Stimulated activated CD8-positive, alpha-beta memory T cell treated with anti-CD3 and anti-CD28 coated beads, Interleukin-2, amount 100 ng/mL, for 1 hour (primary cell): ENCODE measurements around the gene PLEKHA5.
"Not testable (repeated sequence)": the region's sequence is repeated elsewhere in the genome, so short reads cannot be mapped to it uniquely, and the experiment has no call there.

Experiments used
- DNase-seq, 2 donors: peaks; one replicate each; pipeline ENCODE4 v3.0.0-alpha.2; 2020; ENCODE audit warnings: low read depth in 2 of 2

Gene PLEKHA5

DNA sequence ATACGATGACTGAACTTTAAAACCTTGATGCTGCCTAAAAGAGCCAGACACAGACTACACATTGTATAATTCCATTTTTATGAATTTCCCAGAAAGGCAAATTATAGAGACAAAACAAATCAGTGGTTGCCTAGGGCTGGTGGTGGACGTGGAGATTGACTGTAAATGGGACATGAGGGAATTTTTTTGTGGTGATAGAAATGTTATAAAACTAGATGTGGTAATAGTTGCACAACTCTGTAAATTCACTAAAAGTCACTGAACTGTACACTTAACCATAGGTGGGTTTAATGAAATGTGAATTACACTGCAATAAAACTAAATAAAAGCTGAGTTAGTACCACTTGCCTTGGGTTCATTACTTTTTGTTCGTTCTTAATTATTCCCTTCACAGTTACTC is 72.1 kb downstream of the PLEKHA5 start:
- DNase-seq: no peak

DNA sequence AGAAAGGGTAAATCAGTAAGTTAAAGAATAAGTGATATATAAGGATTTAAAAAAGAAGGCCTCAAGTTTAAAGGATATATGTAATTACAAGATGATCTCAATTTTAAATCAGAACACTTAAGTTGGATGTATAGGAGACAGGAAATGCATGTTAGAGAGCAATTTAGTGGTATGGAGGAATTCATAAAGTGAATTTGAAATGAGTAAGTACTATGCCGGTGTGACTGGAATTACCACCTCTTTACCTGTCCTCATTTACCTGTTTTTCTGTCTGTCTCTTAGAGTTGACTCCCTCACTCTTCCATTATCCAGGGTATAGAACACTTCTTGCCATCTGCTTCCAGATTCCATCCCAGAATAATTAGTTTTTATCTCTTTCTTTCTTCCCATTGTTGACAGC is 73.5 kb downstream of the PLEKHA5 start:
- no peak for DNase-seq

DNA sequence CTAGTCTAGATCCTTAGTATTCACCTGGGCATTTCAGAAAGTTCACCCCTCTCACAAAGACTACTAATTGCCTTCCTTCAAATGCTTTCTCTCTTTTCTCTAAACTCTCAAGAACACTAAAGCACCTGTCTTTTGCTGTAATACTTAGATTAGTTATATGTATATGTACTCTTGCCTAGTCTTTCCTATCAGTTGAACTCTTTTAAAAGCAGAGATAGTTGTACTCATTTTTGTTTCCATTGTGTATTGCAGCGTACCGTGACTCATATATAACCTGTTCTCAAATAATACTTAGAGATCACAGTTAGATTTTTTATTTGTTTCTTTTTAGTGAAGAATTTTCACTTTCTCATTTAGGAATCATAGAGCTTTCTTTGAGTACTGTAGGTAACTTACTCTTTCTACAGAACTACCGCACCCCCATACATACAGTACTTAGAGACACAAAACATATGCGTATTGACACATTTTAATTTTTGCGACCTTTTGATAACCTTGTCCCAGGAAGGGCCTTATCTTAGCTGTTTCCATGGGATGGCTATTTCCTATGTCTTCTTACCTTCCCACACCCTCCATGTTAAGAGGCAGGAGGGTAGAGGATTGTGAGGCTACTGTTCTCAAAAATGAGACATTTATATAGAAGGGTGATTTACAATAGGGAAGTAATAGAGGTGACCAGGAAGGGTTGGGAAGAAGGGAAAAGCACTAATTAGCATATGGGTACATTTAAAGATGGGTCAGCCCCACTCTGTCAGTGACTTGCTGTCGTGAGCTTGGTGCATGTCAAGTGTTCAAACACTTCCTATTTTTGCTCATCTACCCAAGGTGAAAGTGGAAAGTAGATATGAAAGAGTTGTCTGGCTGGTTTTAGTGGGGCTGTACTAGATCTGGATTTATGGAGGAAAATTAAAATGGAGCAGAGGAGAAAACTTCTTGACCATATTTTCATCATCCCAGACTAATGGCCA is 74.3 kb downstream of the PLEKHA5 start:
- DNase-seq: no peak

DNA sequence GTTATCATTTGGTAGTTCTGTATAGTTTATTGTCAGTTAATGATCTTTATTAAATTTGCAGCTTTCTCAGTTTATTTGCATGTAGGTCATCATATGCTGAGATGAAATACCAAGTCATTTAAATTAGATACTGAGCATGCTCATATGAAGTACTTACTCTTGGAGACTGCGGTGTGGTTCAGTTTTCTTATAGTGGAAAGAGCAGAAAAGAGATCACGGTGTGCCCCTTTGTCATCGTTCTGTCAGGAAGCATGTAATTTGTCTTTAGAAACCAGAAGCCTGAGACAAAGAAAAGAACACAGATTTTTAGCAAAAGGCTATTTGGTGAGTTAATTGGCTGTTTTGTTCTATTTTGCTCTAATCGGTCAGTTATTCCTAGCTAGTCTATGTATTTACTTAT is 75.6 kb downstream of the PLEKHA5 start:
- DNase-seq: no peak

DNA sequence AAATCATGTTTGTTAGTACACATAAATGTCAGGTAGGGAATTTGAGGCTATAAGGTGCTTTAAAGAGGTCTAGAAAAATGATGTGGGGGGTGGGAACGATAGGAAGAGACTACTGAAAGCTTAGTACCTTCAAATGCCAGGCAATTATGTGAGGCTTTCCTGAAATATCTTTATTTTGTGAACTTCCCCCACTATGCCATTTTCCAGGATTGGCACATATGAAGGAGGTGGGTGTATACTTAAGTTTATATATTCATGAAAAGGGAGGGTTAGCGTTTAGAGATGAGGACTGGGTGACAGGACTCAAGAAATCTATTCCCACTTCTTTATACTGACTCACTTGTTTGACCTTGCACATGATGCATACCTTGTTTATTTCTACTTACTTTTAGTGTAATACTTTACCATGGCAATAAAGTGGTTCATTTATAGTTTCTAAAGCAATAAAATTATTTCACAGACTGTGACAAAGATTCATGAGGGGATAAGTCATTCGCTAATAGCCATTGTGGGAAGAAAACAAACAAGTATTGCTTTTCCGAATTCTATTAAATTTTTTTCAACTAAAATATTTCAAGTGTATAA is 77.1 kb downstream of the PLEKHA5 start:
- DNase-seq: no peak

DNA sequence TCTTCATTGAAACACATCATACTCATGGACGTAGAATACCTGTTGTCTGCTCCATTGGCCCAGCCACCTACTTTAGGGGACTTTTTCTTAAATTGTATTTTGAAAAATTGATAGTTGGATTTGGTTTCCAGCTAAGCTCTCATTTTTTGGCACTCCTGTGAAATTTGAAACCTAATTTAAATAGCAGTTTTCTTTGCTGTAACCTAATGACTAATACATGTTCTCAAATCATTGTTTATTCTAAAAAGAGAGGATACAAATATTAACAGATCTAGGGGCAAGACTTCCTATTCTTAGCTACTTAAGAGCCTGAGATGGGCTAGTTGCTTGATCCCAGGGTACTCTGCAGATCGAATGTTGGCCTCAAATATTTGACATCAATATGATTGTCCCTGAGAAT is 78.9 kb downstream of the PLEKHA5 start:
- DNase-seq: no peak

DNA sequence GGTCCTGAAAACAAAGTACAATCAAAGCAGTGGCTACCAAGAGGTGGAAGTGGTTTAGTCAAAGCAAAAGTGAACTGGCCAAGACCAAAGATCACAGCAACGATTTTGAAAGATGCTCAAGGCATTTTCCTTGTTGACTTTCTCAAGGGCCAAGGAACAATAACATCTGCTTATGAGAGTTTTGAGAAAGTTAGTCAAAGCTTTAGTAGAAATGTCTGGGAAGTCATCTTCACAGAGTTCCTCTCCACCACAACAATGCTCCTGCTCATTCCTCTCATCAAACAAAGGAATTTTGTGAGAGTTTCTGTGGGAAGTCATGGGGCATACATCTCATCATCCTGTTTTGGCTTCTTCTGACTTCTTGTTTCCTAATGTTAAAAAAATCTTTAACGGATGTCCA is 80.1 kb downstream of the PLEKHA5 start:
- DNase-seq: no peak

DNA sequence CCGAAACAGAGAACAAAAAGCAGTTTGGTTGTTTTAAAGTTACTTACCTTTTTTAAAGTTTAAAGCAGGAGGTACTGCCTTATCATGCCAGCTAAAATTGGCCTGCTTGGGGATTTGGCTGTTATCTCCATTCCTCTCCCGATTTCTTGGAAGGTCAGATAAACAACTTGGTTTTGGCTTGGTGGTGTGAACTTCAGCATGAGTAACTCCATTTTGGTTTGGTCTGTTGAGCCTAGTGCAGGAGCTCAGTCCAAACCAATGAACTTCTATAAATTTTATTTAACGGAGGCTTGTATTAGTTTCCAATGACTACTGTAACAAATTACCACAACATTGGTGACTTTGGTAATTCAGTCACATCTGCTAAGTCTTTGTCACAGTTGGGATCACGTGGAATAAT is 82.3 kb downstream of the PLEKHA5 start:
- DNase-seq: no peak

DNA sequence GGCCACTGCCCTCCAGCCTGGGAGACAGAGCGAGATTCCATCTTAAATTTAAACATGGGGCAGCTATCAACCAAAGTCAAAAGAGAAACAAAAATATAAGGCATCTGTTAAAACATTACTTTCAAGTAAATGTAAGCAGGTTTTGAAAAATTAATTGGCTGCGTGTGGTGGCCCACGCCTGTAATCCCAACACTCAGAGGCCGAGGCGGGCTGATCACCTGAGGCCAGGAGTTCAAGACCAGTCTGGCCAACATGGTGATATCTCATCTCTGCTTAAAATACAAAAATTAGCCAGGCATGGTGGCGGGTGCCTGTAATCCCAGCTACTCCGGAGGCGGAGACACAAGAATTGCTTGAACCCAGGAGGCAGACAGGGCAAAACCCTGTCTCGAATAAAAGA is 82.7 kb downstream of the PLEKHA5 start:
- DNase-seq: no peak

DNA sequence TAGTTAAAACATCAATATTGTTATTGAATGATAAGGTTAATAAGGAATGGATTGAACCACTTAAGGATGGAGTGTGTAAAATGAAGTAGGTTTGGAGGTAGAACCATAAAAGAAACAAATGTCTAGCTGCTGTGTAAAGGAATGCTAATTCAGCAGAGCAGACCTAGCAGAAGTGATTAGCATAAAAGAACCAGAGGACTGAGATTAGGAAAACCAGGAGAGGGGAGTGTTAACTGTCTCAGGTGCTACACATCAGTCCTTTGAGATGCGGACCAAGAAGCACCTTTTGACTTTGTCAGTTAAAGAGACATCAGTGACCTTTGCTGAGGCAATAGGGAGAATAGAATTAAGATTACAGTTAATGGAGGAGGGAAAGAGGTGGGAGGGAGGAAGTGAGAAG is 84.5 kb downstream of the PLEKHA5 start:
- DNase-seq: no peak

DNA sequence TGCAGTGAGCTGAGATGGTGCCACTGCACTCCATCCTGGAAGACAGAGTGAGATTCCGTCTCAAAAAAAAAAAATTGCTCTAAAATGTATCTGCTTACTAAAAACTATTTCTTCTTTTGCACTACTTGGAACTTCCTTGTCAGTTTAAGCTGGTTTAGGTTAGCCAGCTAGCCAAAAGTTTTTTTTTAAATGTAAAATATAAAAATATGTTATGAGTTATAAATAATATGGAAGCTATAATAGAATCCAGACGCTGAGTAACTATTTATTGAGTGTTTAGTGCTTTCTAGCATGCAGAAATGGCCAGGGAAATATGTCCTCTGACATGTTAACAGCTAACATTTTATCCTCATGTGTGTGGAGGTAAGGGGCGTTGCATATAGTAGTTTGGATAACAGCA is 85.6 kb downstream of the PLEKHA5 start:
- DNase-seq: no peak

DNA sequence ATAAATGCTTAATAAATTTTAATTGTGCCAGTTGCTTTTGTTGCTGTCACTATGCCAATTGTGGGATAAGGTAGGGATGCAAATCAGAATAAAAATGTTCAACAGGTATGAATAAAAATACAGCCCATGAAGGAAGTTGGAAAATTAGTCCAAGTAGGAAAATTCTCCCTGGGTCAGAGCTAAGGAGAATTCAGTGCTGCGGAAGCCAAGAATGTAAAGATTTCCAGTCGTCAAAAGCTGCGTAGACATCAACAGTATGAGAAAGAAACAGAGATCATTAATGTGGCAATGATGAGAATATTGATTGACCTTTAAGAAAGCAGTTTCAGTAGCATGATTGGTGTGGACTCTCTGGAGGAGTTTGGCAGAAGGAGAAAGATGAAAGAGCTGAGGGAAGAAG is 87.9 kb downstream of the PLEKHA5 start:
- no peak for DNase-seq

DNA sequence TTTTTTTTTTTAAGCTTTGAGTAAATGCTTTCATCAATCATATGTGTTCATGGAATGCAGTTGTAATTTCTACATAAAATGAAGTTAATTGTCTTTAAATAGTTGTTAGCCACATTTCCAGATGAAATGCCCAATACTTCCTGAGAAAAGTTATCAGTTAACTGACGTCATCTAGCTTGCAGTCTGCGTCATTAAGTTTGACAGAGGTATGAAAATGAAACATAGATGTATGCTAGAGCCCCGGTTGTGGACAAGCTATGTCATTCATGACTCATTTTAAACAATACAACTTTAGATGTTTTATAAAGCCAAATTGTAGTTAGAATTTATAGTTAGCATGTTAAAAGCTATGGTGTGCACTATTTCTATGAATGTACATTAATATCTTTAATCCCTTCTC is 90.7 kb downstream of the PLEKHA5 start:
- no peak for DNase-seq

DNA sequence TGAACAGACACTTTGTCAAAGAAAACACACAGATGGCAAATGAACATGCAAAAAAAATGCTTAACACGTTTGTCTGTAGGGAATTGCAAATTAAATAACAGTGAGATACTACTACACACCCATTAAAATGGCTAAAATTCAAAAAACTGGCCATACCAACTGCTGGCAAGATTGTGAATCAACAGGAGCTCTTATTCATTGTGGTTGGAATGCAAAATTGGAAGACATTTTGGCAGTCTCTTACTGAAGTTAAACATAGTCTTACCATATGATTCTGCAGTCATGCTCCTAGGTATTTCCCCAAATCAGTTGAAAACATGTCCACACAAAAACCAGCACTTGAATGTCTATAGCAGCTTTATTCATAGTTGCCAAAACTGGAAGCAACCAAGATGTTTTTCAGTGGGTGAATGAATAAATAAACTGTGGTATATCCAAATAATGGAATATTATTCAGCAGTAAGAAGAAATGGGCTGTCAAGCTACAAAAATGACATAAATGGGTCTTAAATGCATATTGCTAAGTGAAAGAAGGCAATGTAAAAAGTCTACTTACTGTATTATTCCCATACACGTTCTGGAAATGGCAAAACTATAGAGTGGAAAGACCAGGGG is 91.4 kb downstream of the PLEKHA5 start:
- no peak for DNase-seq

DNA sequence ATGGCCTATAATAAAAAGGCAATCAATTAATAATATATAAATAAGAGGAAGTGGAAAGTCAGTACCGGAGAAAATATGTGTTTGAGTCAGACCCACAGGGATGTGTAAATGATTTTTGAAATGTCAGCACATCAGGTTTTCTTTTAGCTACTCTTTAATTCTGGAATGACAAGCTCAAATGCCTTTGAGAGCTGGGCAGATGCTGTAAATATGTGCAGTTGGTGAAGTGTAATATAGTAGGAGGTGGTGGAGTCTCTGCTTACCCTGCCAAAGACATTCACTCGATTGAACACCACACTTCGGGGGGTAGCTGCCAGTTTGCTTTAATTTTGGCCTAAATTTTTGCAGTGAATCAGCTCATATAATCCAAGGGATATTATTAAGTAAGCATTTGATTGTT is 93.0 kb downstream of the PLEKHA5 start:
- no peak for DNase-seq

DNA sequence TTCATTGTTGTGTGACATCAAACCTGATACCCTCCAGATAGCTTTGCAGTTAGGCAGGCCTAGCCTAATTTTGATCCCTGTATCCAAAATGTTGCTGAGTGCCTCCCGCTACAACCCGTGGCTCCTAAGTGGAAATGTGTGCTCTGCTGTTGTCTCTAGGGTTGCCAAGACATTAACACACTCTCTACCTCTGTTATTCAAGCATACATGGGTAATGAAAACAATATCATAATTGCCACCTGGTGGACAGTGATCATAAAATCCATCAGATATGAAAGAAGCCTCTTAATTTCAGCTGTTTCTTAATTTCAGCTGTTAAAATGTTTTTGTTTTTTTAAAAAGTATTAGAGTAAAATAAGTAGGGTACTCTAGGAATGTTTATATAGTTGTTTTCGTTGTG is 93.5 kb downstream of the PLEKHA5 start:
- DNase-seq: no peak

DNA sequence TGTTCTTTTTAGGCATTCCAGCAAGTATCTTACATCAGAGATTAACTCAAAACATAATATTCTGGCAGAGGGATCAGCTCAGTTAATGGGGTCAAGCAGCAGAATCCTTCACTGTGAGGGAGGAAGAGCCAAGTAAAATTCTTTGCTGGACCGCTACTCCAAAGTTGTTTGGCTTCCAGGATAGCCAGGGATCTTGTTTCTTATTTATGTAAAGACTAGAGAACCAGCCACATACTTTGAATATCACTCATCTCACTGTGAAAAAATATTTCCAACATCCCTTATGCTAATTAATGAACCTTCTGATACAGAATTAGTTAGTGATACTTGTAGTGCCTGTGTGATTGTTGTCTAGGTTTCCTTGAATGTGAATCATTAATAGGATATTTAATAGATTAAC is 94.2 kb downstream of the PLEKHA5 start:
- no peak for DNase-seq

DNA sequence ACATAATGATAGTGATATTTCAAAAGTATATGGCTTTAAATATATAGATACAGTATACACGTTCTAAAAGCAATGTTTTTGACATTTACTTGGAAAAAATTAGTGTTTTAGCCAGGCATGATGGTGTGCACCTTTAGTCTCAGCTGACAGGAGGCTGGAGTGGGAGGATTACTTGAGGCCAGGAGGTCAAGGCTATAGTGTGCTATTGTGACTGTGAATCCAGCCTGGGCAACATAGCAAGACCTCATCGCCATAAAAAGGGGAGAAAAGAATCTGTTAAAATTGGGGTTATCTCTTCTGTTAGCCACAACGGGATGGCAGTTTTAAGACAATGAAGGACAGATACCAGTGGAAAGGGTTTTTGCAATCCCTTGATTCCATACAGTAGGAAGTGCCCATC is 95.2 kb downstream of the PLEKHA5 start:
- no peak for DNase-seq

DNA sequence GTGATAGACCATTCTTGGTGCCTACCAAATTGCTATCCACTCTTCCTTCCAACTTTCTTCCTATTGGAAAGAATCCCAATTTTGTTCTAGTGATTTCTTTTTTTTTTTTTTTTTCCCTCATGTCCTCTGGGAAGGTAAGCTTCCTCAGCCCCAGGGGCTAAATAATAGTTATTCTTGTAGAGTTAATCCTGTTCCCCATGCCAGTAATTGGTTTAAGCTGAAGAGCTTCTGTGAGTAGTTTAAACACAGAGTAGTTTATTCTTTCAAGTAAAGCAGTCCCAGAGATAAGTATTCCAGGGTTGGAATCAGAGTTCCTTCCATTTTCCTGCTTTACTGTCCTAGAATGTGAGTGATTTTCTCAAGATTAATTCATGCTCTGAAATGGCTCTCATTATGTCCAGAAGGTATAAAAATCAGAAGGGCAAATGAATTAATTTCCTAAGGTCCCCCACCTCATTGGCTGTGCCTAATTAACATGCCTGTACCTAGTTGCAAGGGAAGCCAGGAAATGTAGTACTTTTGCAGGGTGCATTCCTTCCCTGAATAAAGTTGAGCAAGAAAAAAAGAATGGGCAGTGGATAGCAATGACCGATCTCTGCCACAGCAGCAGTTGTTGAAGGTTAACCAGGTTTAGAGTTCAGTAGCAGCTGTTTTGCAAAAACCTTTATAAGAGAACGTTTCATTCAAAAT is 97.8 kb downstream of the PLEKHA5 start:
- no peak for DNase-seq

DNA sequence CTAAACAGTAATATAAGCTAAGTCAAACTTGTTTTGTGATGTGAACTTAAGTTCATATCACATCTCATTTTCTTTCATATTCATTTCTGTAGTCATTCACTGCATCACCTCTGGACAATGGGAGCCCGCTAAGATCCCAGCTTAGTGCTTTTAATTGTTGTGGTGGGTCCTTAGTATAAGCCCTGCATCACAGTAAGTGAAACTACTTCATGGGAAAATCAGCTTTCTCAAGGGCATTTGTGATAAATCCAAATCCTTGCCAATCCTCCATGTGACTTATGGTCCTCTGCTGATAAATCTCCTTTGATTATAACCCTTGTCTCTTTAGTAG is 98.3 kb downstream of the PLEKHA5 start:
- DNase-seq: no peak

DNA sequence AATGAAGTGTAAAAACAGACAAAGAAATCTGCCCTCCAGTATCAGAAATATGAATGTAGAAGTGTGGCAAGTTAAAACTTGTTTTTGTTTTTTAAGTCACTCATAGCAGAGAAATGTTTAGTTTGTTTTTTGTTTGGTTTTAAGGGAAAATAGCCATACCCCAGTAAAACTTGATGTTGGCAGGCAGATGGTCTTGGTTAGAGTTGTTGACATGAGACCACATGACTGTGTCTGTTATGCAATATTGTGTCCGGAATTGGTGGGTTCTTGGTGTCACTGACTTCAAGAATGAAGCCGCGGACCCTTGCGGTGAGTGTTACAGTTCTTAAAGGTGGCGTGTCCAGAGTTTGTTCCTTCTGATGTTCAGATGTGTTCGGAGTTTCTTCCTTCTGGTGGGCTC is 99.5 kb downstream of the PLEKHA5 start:
- DNase-seq: not testable (repeated sequence)

DNA sequence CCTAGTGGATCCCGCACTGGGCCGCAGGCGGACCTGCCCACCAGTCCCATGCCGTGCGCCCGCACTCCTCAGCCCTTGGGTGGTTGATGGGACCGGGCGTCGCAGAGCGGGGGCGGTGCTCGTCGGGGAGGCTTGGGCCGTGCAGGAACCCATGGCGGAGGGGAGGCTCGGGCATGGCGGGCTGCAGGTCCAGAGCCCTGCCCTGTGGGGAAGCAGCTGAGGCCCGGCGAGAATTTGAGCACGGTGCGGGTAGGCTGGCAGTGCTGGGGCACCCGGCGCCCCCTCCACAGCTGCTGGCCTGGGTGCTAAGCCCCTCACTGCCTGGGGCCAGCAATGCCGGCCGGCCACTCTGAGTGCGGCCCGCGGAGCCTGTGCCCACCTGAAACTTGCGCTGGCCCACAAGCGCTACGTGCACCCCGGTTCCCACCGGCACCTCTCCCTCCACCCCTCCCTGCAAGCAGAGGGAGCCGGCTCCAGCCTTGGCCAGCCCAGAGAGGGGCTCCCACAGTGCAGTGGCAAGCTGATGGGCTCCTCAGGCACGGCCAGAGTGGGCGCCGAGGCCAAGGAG is 100.8 kb downstream of the PLEKHA5 start:
- no peak for DNase-seq
